Hematopoietic multipotent progenitor cell treated with erythropoietin and hydrocortisone succinate and interleukin-3 and kit ligand, for 4 days (in vitro differentiated cells): ENCODE data around the gene SLC12A5.
A peak's percentile ranks its signal among the peaks of the same experiment; 100 is the strongest.

Source experiments
- DNase-seq: peaks from one replicate; pipeline ENCODE4 v3.0.0-alpha.2; 2015

Gene SLC12A5

GRCh38 chr20:46030284-46031013 lies 1.4 kb downstream of the SLC12A5 start:
- DNase-seq = no peak

GRCh38 chr20:46031014-46031569 lies 2.1 kb downstream of the SLC12A5 start:
- no peak for DNase-seq

- DNase-seq = no peak
Observed at GRCh38 chr20:46031701-46032254, 2.8 kb downstream of the SLC12A5 start.

- DNase-seq = no peak
Observed at GRCh38 chr20:46034039-46034438, 5.0 kb downstream of the SLC12A5 start.

GRCh38 chr20:46035253-46035652 lies 6.2 kb downstream of the SLC12A5 start:
- DNase-seq = no peak

GRCh38 chr20:46035713-46036112 lies 6.7 kb downstream of the SLC12A5 start:
- no peak for DNase-seq

- no peak for DNase-seq
Observed at GRCh38 chr20:46036370-46036769, 7.4 kb downstream of the SLC12A5 start.

GRCh38 chr20:46037036-46037435 lies 8.0 kb downstream of the SLC12A5 start:
- no peak for DNase-seq

- peak; percentile 79 for DNase-seq
Observed at GRCh38 chr20:46040902-46041535, 12.0 kb downstream of the SLC12A5 start.

GRCh38 chr20:46043556-46043955 lies 14.5 kb downstream of the SLC12A5 start:
- no peak for DNase-seq

GRCh38 chr20:46044896-46045295 lies 15.9 kb downstream of the SLC12A5 start:
- DNase-seq = no peak

- DNase-seq = no peak
Observed at GRCh38 chr20:46046588-46047310, 17.7 kb downstream of the SLC12A5 start.

- no peak for DNase-seq
Observed at GRCh38 chr20:46047821-46048220, 18.8 kb downstream of the SLC12A5 start.

- no peak for DNase-seq
Observed at GRCh38 chr20:46049190-46049589, 20.2 kb downstream of the SLC12A5 start.

GRCh38 chr20:46049815-46050214 lies 20.8 kb downstream of the SLC12A5 start:
- no peak for DNase-seq

GRCh38 chr20:46050444-46050843 lies 21.4 kb downstream of the SLC12A5 start:
- no peak for DNase-seq

- DNase-seq = no peak
Observed at GRCh38 chr20:46050885-46051284, 21.9 kb downstream of the SLC12A5 start.

GRCh38 chr20:46051556-46052308 lies 22.7 kb downstream of the SLC12A5 start:
- no peak for DNase-seq

GRCh38 chr20:46053416-46053815 lies 24.4 kb downstream of the SLC12A5 start:
- no peak for DNase-seq

- DNase-seq = no peak
Observed at GRCh38 chr20:46054606-46055005, 25.6 kb downstream of the SLC12A5 start.

GRCh38 chr20:46055269-46055668 lies 26.3 kb downstream of the SLC12A5 start:
- DNase-seq = no peak

GRCh38 chr20:46056027-46056833 lies 27.2 kb downstream of the SLC12A5 start:
- no peak for DNase-seq
